Measurements from ENCODE around the gene SMURF1. TPM values are rescaled to one million over a fixed set of nuclear protein-coding genes. Genes with fewer than 3 reads are reported as not detected.
A peak's percentile ranks its signal among the peaks of the same experiment; 100 is the strongest.

SMURF1 gene
- total RNA-seq, 4 donors from 2014 or later: 28.2 to 35.4 (median 31.1) TPM

- DNase-seq (ENCODE audit: low spot score in 2 of 2): no peak
- peaks cover 0 to 53% (median 20%) of the 10 kb centered on the region in 4 donors for H3K4me1 ChIP-seq
- peaks cover 0 to 85% (median 15%) of the 10 kb centered on the region in 3 donors for H3K36me3 ChIP-seq
- no peaks in the 10 kb centered on the region for H3K27me3 ChIP-seq
- no peaks in the 10 kb centered on the region for H3K9me3 ChIP-seq
- no peak for TF ChIP-seq POLR2A (IDR thresholded peaks at IDR 0.05)
- WGBS, 2 donors: 83 to 89% methylated on average over 8 of the region's 8 CpGs
- peak overlapping the region in 3 of 4 donors; percentile 57 to 85 (median 66) for H3K27ac ChIP-seq
- H3K4me3 ChIP-seq: no peak overlapping the region
Observed at GRCh38 chr7:99039384-99039891, 104.5 kb downstream of the SMURF1 start.

DNA sequence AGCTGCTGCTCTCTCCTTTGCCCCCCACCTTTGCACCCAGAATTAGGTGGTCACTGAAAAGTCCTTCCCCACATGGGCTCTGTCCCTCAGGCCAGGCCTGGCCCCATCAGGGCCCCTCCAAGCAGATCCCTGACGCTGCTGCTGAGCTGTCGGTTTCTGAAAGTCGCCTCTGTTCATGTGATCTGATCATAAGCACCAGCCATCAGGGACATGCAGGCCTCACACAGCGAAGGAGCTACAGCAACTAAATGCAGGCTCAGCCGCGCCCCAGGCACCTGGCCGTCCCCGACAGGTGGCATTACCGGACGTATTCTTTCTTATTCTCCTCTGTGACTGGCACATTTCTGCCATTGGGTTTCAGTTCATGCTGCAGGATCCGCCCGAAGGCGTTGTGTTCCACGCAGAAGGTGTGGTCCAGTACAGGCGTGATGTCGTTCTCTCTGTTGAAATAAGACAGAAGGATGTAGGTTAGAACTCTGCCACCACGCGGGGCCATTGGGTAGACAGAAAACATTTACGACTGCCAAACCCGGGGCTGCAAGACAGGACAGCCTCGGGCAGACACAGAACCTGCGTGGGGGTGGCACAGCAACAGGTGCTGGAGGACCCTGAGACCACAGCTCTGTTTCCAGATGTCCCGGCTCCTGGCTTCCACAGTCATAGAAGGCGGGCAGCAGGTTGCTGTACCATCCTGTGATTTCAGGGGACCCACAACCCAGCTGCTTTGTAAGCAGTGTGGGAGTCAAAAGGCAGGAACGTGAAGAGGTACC lies 105.6 kb downstream of the SMURF1 start:
- no peak overlapping the region for H3K4me3 ChIP-seq
- H3K27me3 ChIP-seq: no peaks in the 10 kb centered on the region
- WGBS, 2 donors: 88 to 89% methylated on average over 25 of the region's 25 CpGs
- DNase-seq (ENCODE audit: low spot score in 2 of 2): no peak
- peaks cover 0 to 55% (median 20%) of the 10 kb centered on the region in 4 donors for H3K4me1 ChIP-seq
- no peaks in the 10 kb centered on the region for H3K9me3 ChIP-seq
- peak overlapping the region in 1 of 4 donors; percentile 10 for H3K27ac ChIP-seq
- peaks cover 0 to 85% (median 22%) of the 10 kb centered on the region in 3 donors for H3K36me3 ChIP-seq
- TF ChIP-seq, protein P1, sequence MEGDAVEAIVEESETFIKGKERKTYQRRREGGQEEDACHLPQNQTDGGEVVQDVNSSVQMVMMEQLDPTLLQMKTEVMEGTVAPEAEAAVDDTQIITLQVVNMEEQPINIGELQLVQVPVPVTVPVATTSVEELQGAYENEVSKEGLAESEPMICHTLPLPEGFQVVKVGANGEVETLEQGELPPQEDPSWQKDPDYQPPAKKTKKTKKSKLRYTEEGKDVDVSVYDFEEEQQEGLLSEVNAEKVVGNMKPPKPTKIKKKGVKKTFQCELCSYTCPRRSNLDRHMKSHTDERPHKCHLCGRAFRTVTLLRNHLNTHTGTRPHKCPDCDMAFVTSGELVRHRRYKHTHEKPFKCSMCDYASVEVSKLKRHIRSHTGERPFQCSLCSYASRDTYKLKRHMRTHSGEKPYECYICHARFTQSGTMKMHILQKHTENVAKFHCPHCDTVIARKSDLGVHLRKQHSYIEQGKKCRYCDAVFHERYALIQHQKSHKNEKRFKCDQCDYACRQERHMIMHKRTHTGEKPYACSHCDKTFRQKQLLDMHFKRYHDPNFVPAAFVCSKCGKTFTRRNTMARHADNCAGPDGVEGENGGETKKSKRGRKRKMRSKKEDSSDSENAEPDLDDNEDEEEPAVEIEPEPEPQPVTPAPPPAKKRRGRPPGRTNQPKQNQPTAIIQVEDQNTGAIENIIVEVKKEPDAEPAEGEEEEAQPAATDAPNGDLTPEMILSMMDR (IDR thresholded peaks at IDR 0.05): no peak
- TF ChIP-seq POLR2A (IDR thresholded peaks at IDR 0.05): no peak

DNA sequence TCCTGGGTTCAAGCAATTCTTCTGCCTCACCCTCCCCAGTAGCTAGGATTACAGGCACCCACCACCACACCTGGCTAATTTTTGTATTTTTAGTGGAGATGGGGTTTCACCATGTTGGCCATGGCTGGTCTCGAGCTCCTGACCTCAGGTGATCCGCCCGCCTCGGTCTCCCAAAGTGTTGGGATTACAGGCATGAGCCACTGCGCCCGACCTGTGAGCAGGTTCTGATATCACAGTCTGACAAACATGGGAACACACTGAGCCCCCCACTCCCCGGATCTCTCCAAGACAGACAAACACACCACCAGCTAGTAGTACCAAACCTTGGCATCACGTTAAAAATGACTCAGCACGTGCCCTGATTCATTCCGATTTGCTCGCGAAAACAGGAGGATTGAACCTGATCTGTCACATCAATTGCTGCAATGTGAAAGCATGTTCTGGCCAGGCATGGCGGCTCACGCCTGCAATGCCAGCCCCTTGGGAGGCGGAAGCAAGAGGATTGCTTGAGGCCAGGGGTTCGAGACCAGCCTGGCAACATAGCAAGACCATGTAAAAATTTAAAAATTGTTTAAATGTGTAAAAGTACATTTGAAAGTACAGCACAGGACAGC lies 106.5 kb downstream of the SMURF1 start:
- DNase-seq (ENCODE audit: low spot score in 2 of 2): no peak
- WGBS, 2 donors: 89 to 98% methylated on average over 16 of the region's 16 CpGs
- no peak overlapping the region for H3K27ac ChIP-seq
- peaks cover 5 to 91% (median 28%) of the 10 kb centered on the region in 3 donors for H3K36me3 ChIP-seq
- H3K9me3 ChIP-seq: no peaks in the 10 kb centered on the region
- no peak overlapping the region for H3K4me3 ChIP-seq
- TF ChIP-seq, protein P1 (IDR thresholded peaks at IDR 0.05): no peak
- TF ChIP-seq EP300 (IDR thresholded peaks at IDR 0.05) (no peak), POLR2A (IDR thresholded peaks at IDR 0.05) (no peak)
- no peaks in the 10 kb centered on the region for H3K27me3 ChIP-seq
- peaks cover 0 to 47% (median 14%) of the 10 kb centered on the region in 4 donors for H3K4me1 ChIP-seq

- H3K36me3 ChIP-seq: peaks cover 10 to 95% (median 36%) of the 10 kb centered on the region in 3 donors
- peak overlapping the region in 2 of 4 donors; percentile 28 to 41 for H3K27ac ChIP-seq
- peaks cover 0 to 39% (median 9%) of the 10 kb centered on the region in 4 donors for H3K4me1 ChIP-seq
- TF ChIP-seq EP300 (IDR thresholded peaks at IDR 0.05) (no peak), POLR2A (IDR thresholded peaks at IDR 0.05) (no peak)
- TF ChIP-seq, protein P1 (IDR thresholded peaks at IDR 0.05): peak in 4 of 5 experiments; percentile 20 to 53 (median 32)
- WGBS, 2 donors: 39 to 54% methylated on average over 8 to 11 of the region's 11 CpGs
- no peak overlapping the region for H3K4me3 ChIP-seq
- H3K27me3 ChIP-seq: no peaks in the 10 kb centered on the region
- no peaks in the 10 kb centered on the region for H3K9me3 ChIP-seq
- DNase-seq (ENCODE audit: low spot score in 2 of 2): peak in 1 of 2 donors; percentile 39
Observed at GRCh38 chr7:99036546-99037111, 107.3 kb downstream of the SMURF1 start.

GRCh38 chr7:99035723-99036545 lies 108.0 kb downstream of the SMURF1 start:
- H3K4me3 ChIP-seq: no peak overlapping the region
- H3K27ac ChIP-seq: peak overlapping the region in 2 of 4 donors; percentile 28 to 41
- 81 to 83% methylated on average over 26 of the region's 26 CpGs for WGBS, 2 donors
- H3K9me3 ChIP-seq: no peaks in the 10 kb centered on the region
- peaks cover 0 to 38% (median 7%) of the 10 kb centered on the region in 4 donors for H3K4me1 ChIP-seq
- DNase-seq (ENCODE audit: low spot score in 2 of 2): no peak
- peaks cover 10 to 95% (median 37%) of the 10 kb centered on the region in 3 donors for H3K36me3 ChIP-seq
- H3K27me3 ChIP-seq: no peaks in the 10 kb centered on the region
- TF ChIP-seq, protein P1 (IDR thresholded peaks at IDR 0.05): no peak
